Measurements from ENCODE around the gene LYPD5.

GRCh38 chr19:43809762-43810696 lies 7.8 kb upstream of the LYPD5 start:
- TF ChIP-seq CTCF (IDR thresholded peaks at IDR 0.05; ENCODE audit: insufficient read depth, low read length, poor library complexity, severe bottlenecking) (peak; percentile 51), EZH2phosphoT487 (conservative IDR thresholded peaks at IDR 0.05; ENCODE audit: low read length) (no peak)
